DMS114 treated with DMSO at 0.1 percent for 48 hours (cell line): ENCODE measurements around the gene ALKAL2.

ENCODE experiments used
- DNase-seq: peaks from one replicate; lab custom pipeline; 2025; ENCODE audit not compliant: unreplicated experiment; lab: John Stamatoyannopoulos, UW

Gene ALKAL2

GRCh38 chr2:248724-249123 lies 39.2 kb downstream of the ALKAL2 start:
- no peak for DNase-seq

- DNase-seq = peak; percentile 13
Measured at GRCh38 chr2:246489-247144, 41.3 kb downstream of the ALKAL2 start.

- no peak for DNase-seq
Measured at GRCh38 chr2:244547-244946, 43.3 kb downstream of the ALKAL2 start.

- no peak for DNase-seq
Measured at GRCh38 chr2:238869-239268, 49.0 kb downstream of the ALKAL2 start.

- no peak for DNase-seq
Measured at GRCh38 chr2:238431-238830, 49.5 kb downstream of the ALKAL2 start.

GRCh38 chr2:237878-238277 lies 50.0 kb downstream of the ALKAL2 start:
- DNase-seq = no peak

GRCh38 chr2:236993-237539 lies 50.8 kb downstream of the ALKAL2 start:
- DNase-seq = no peak

GRCh38 chr2:234421-234820 lies 53.5 kb downstream of the ALKAL2 start:
- DNase-seq = no peak

- DNase-seq = no peak
Measured at GRCh38 chr2:233030-233429, 54.9 kb downstream of the ALKAL2 start.

GRCh38 chr2:231521-232185 lies 56.2 kb downstream of the ALKAL2 start:
- no peak for DNase-seq
